Endothelial cell of umbilical vein (primary cell): ENCODE data around the gene LTO1. TPM values are rescaled to one million over a fixed set of nuclear protein-coding genes. Genes with fewer than 3 reads are reported as not detected.

Source experiments
- BruUV-seq: library from RNA; stranded (reverse); fragments of 400-500 nt; replicated peaks from 2 replicates; lab custom pipeline; 2021; lab: Mats Ljungman, UMichigan
- CTCF ChIA-PET: fragments of 300-600, 350-600 bp; sonication (Branson Sonifier 250); formaldehyde crosslinking; loops from one replicate; lab custom pipeline; 2021; ENCODE audit warnings: antibody characterized with exemption, inconsistent platforms; lab: Charles Lee
- POLR2A ChIA-PET: fragments of 300-600, 350-600 bp; sonication (Branson Sonifier 250); formaldehyde crosslinking; loops from one replicate; lab custom pipeline; 2021; ENCODE audit warnings: antibody characterized with exemption, inconsistent platforms; lab: Charles Lee
- DNase-seq: peaks from one replicate; pipeline ENCODE4 v3.0.0-alpha.2; 2011; ENCODE audit warnings: low read depth, low spot score
- FAIRE-seq: peaks from 2 replicates; lab custom pipeline; 2011; peaks lifted over from hg19 to GRCh38; lab: Jason Lieb, UNC
- H2AFZ ChIP-seq: 2 replicates; pipeline ENCODE4 v1.6.0; 2012; ENCODE audit warnings: low read depth, low read length, control low read depth, inconsistent platforms
- H3K27ac ChIP-seq: 2 replicates; pipeline ENCODE4 v1.5.1; 2011; ENCODE audit warnings: low read depth, mild to moderate bottlenecking, control low read depth, low read length, moderate library complexity; ENCODE audit not compliant: insufficient read depth
- H3K27me3 ChIP-seq, 2 experiments: 2 replicates each; pipeline versions ENCODE4 v1.6.0 to v1.6.1; 2011; ENCODE audit warnings: low read length in 2 of 2, mixed read lengths in 1 of 2; ENCODE audit not compliant: control insufficient read depth in 2 of 2, insufficient read depth in 2 of 2
- H3K36me3 ChIP-seq, 2 experiments: 2 replicates in 1 of 2; 3 replicates in 1 of 2; pipeline ENCODE4 v1.5.1; 2011; ENCODE audit warnings: low read length in 2 of 2, mild to moderate bottlenecking in 1 of 2, moderate library complexity in 1 of 2; ENCODE audit not compliant: control insufficient read depth in 2 of 2, insufficient read depth in 2 of 2; ENCODE audit errors: extremely low read depth in 1 of 2
- H3K4me1 ChIP-seq: 3 replicates; pipeline ENCODE4 v1.5.1; 2011; ENCODE audit warnings: mild to moderate bottlenecking, low read length; ENCODE audit not compliant: control insufficient read depth, insufficient read depth; ENCODE audit errors: extremely low read depth
- H3K4me2 ChIP-seq: 2 replicates; pipeline ENCODE4 v1.6.1; 2011; ENCODE audit warnings: low read length, control low read depth, mixed read lengths; ENCODE audit not compliant: insufficient read depth
- H3K4me3 ChIP-seq, 3 experiments: fragments of 200-600 bp in 1 of 3; sonication (generic), shearing (Covaris generic) in 1 of 3; replicated peaks in 1 of 3; 2 replicates each; pipeline ENCODE4 v1.5.1; 2011 to 2016; ENCODE audit warnings: control low read depth in 3 of 3, low read length in 3 of 3, mild to moderate bottlenecking in 2 of 3, inconsistent platforms in 1 of 3, low read depth in 1 of 3, moderate library complexity in 1 of 3; ENCODE audit not compliant: insufficient read depth in 1 of 3
- H3K79me2 ChIP-seq: 2 replicates; pipeline ENCODE4 v1.6.0; 2012; ENCODE audit warnings: low read length, inconsistent platforms; ENCODE audit not compliant: control insufficient read depth, insufficient read depth
- H3K9ac ChIP-seq: replicated peaks from 2 replicates; pipeline ENCODE3; 2011; ENCODE audit warnings: low read length, control low read depth; ENCODE audit not compliant: insufficient read depth; ENCODE audit errors: extremely low read depth
- H3K9me1 ChIP-seq: replicated peaks from 3 replicates; pipeline ENCODE4 v1.6.0; 2011; ENCODE audit warnings: mild to moderate bottlenecking, low read length; ENCODE audit not compliant: control insufficient read depth, insufficient read depth; ENCODE audit errors: extremely low read depth
- H3K9me3 ChIP-seq: replicated peaks from 2 replicates; pipeline ENCODE4 v1.5.1; 2012; ENCODE audit warnings: low read length, inconsistent platforms; ENCODE audit not compliant: control insufficient read depth, insufficient read depth
- H4K20me1 ChIP-seq: replicated peaks from 2 replicates; pipeline ENCODE3; 2011; ENCODE audit warnings: mild to moderate bottlenecking, low read length; ENCODE audit not compliant: control insufficient read depth, insufficient read depth; ENCODE audit errors: extremely low read depth
- EZH2 ChIP-seq: IDR thresholded peaks from 2 replicates; pipeline ENCODE4 v1.6.1; 2012; ENCODE audit warnings: borderline replicate concordance, low read depth, mild to moderate bottlenecking, moderate library complexity, low read length, inconsistent platforms; ENCODE audit not compliant: severe bottlenecking
- FOS ChIP-seq: IDR thresholded peaks from 2 replicates; pipeline ENCODE4 v1.6.1; 2011; ENCODE audit warnings: mild to moderate bottlenecking, low read length, moderate library complexity, borderline replicate concordance; ENCODE audit not compliant: insufficient read depth
- GATA2 ChIP-seq: IDR thresholded peaks from 2 replicates; pipeline ENCODE4 v1.7.0; 2011; ENCODE audit warnings: low read depth, mild to moderate bottlenecking, moderate library complexity, mixed read lengths, low read length; ENCODE audit not compliant: insufficient read length, insufficient read depth
- JUN ChIP-seq: IDR thresholded peaks from 2 replicates; pipeline ENCODE4 v1.6.1; 2011; ENCODE audit warnings: borderline replicate concordance, low read depth; ENCODE audit not compliant: insufficient read length, insufficient read depth
- MYC ChIP-seq: IDR thresholded peaks from one replicate; pipeline ENCODE4 v1.6.1; 2011; ENCODE audit warnings: mild to moderate bottlenecking, low read depth, low read length
- POLR2A ChIP-seq: IDR thresholded peaks from 2 replicates; pipeline ENCODE4 v1.6.1; 2012; ENCODE audit warnings: low read depth, mild to moderate bottlenecking, control low read depth, low read length
- POLR2AphosphoS5 ChIP-seq: IDR thresholded peaks from 2 replicates; pipeline ENCODE4 v1.6.1; 2012; ENCODE audit warnings: low read depth, mild to moderate bottlenecking, control low read depth, low read length, moderate library complexity; ENCODE audit not compliant: insufficient read depth
- dilution Hi-C: fragments of 300-500 bp; cut with MboI; formaldehyde crosslinking; loops from one replicate; pipeline ENCODE4 v1.15.0; 2019; ENCODE audit warnings: low sequenced_read_pairs; ENCODE audit not compliant: extremely low pct_ligation_motif_present
- intact Hi-C: fragments of 100-400 bp; cut with micrococcal nuclease; formaldehyde crosslinking; loops from one replicate; pipeline ENCODE4 v1.10.0; 2022
- polyA plus RNA-seq, 4 experiments: library from polyadenylated mRNA; depleted of rRNA in 3 of 4; stranded (reverse) in 3 of 4; unstranded in 1 of 4; fragments of >200 nt; gene quantifications; 2 replicates each; pipeline versions ENCODE4 v1.2.1 to v1.2.3, GENCODE V29; 2011 to 2012; ENCODE audit warnings: missing spikeins in 1 of 4
- total RNA-seq: library from RNA; stranded (reverse); gene quantifications from 2 replicates; pipeline ENCODE4 v1.2.3, GENCODE V29; 2021
- TF ChIP-seq, protein P1 (sequence below): IDR thresholded peaks from 2 replicates; pipeline ENCODE4 v1.6.1; 2011; ENCODE audit not compliant: insufficient read depth, insufficient read length
- TF ChIP-seq, protein P2 (sequence below), 2 donors: IDR thresholded peaks; 1 replicate in 1 of 2; 2 replicates in 1 of 2; pipeline ENCODE4 v1.5.1; 2011; ENCODE audit warnings: low read length in 2 of 2, mild to moderate bottlenecking in 2 of 2, moderate library complexity in 2 of 2, control low read depth in 1 of 2, inconsistent platforms in 1 of 2, low read depth in 1 of 2; ENCODE audit not compliant: insufficient read depth in 1 of 2; ENCODE audit errors: extremely low read depth in 1 of 2

Gene LTO1
- total and polyA plus RNA-seq, 2 donors (not counting 3 experiments of a cell fraction or from before 2014, with no cell fraction given), result 26.8 to 30.9 TPM

DNA sequence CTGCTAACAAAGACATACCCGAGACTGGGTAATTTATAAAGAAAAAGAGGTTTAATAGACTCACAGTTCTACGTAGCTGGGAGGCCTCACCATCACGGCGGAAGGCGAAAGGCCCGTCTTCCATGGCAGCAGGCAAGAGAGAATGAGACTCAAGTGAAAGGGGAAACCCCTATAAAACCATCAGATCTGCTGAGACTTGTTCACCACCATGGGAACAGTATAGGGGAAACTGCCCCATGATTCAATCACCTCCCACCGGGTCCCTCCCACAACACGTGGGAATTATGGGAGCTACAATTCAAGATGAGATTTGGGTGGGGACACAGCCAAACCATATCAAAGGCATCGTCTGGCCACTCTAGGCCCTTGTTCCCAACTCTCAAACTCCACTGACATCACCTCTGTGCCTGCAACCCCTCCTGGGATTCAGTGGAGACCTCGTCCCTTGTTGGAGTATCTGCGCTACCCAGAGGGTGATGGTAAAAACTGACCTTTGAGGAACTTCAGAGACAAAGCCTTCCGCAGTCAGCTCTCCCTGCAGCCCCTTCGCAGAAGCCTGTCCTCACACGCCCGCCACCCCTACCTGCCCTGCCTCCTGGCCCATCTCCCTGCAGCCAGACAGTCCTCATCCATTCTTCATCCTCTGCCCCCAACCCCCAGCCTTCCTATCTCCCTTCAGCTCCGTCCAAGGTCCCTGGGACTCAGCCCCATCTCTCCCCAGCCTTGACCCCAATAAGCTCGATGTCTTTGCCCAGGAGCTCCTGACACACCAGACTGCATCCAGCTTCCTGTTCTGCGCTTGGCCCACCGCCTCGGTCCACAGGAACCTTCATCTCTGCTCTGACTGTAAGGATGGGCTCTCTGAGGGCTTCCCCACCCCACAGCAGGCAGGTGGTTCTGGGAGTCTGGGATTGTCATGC is 18.4 kb downstream of the LTO1 start:
- TF ChIP-seq MYC, result no peak
- no peak for TF ChIP-seq GATA2
- TF ChIP-seq POLR2A, result no peak
- TF ChIP-seq JUN, result no peak
- no peak for TF ChIP-seq POLR2AphosphoS5
- TF ChIP-seq, protein P1, sequence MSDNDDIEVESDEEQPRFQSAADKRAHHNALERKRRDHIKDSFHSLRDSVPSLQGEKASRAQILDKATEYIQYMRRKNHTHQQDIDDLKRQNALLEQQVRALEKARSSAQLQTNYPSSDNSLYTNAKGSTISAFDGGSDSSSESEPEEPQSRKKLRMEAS, result no peak
- no peak for TF ChIP-seq EZH2
- no peak for TF ChIP-seq FOS
- TF ChIP-seq, protein P2, sequence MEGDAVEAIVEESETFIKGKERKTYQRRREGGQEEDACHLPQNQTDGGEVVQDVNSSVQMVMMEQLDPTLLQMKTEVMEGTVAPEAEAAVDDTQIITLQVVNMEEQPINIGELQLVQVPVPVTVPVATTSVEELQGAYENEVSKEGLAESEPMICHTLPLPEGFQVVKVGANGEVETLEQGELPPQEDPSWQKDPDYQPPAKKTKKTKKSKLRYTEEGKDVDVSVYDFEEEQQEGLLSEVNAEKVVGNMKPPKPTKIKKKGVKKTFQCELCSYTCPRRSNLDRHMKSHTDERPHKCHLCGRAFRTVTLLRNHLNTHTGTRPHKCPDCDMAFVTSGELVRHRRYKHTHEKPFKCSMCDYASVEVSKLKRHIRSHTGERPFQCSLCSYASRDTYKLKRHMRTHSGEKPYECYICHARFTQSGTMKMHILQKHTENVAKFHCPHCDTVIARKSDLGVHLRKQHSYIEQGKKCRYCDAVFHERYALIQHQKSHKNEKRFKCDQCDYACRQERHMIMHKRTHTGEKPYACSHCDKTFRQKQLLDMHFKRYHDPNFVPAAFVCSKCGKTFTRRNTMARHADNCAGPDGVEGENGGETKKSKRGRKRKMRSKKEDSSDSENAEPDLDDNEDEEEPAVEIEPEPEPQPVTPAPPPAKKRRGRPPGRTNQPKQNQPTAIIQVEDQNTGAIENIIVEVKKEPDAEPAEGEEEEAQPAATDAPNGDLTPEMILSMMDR (IDR thresholded peaks at IDR 0.05; ENCODE audit: extremely low read depth in 1 of 2, insufficient read depth in 1 of 2, low read depth in 1 of 2, low read length in 2 of 2), result no peak
- no peak overlapping the region for H3K4me2 ChIP-seq
- no peaks in the 10 kb centered on the region for H3K79me2 ChIP-seq
- dilution Hi-C loops, result loop anchor here (25.0 kb wide), 1 partner anchor 544 kb away; no protein-coding TSS in a partner anchor
- no peaks in the 10 kb centered on the region for H3K9me3 ChIP-seq
- H3K4me3 ChIP-seq, result no peak overlapping the region
- no peaks in the 10 kb centered on the region for H4K20me1 ChIP-seq
- DNase-seq, result no peak
- H3K27me3 ChIP-seq, result no peaks in the 10 kb centered on the region
- intact Hi-C loops, result loop anchor here (5.0 kb wide), 1 partner anchor 554 kb away; no protein-coding TSS in a partner anchor
- no peak overlapping the region for H2AFZ ChIP-seq
- peaks cover 3% of the 10 kb centered on the region for H3K4me1 ChIP-seq
- no TSS peak for BruUV-seq
- ChIA-PET POLR2A (no interaction called here), CTCF (interaction anchor here (6.1 kb wide), 1 partner anchor 14 kb away, joined by 47 read pairs; no protein-coding TSS in a partner anchor)
- H3K9ac ChIP-seq, result no peak overlapping the region
- no peak overlapping the region for H3K27ac ChIP-seq
- peaks cover 5 to 11% of the 10 kb centered on the region in 2 experiments for H3K36me3 ChIP-seq
- FAIRE-seq, result no peak
- no peaks in the 10 kb centered on the region for H3K9me1 ChIP-seq
